H9 (cell line): ENCODE results near the gene LIM2. TPM values are rescaled to one million over a fixed set of nuclear protein-coding genes. Genes with fewer than 3 reads are reported as not detected.

Experiments used
- DNase-seq: peaks from one replicate; pipeline ENCODE4 v3.0.0-alpha.2; 2017
- H2AFZ ChIP-seq: one replicate; pipeline ENCODE4 v1.6.1; 2013; ENCODE audit warnings: mild to moderate bottlenecking, low read length, control low read depth, moderate library complexity
- H2AK5ac ChIP-seq: 2 replicates; pipeline ENCODE4 v1.6.1; 2013; ENCODE audit warnings: low read length, control low read depth, mixed read lengths; ENCODE audit not compliant: insufficient read length
- H2BK120ac ChIP-seq: one replicate; pipeline ENCODE4 v1.6.1; 2013; ENCODE audit warnings: low read depth, mild to moderate bottlenecking, low read length, control low read depth, inconsistent platforms; ENCODE audit not compliant: poor library complexity, severe bottlenecking
- H2BK12ac ChIP-seq: 2 replicates; pipeline ENCODE4 v1.6.1; 2013; ENCODE audit warnings: low read length, control low read depth, mixed read lengths, low read depth; ENCODE audit not compliant: insufficient read length
- H2BK15ac ChIP-seq: 2 replicates; pipeline ENCODE4 v1.6.1; 2013; ENCODE audit warnings: low read depth, low read length, control low read depth
- H2BK20ac ChIP-seq: one replicate; pipeline ENCODE4 v1.6.1; 2013; ENCODE audit warnings: low read depth, mild to moderate bottlenecking, low read length, control low read depth, inconsistent platforms; ENCODE audit not compliant: poor library complexity, severe bottlenecking
- H2BK5ac ChIP-seq: 2 replicates; pipeline ENCODE4 v1.6.1; 2013; ENCODE audit warnings: low read length, control low read depth, mixed read lengths; ENCODE audit not compliant: insufficient read length
- H3K14ac ChIP-seq: 2 replicates; pipeline ENCODE4 v1.6.1; 2013; ENCODE audit warnings: low read length, control low read depth; ENCODE audit not compliant: insufficient read depth
- H3K18ac ChIP-seq: 2 replicates; pipeline ENCODE4 v1.6.1; 2013; ENCODE audit warnings: low read depth, mild to moderate bottlenecking, mixed read lengths, low read length, control low read depth; ENCODE audit not compliant: insufficient read length
- H3K23ac ChIP-seq: 2 replicates; pipeline ENCODE4 v1.6.1; 2013; ENCODE audit warnings: low read length, control low read depth, mixed read lengths, low read depth; ENCODE audit not compliant: insufficient read length
- H3K23me2 ChIP-seq: 2 replicates; pipeline ENCODE4 v1.6.1; 2013; ENCODE audit warnings: low read depth, mild to moderate bottlenecking, mixed read lengths, low read length, control low read depth; ENCODE audit not compliant: insufficient read length, poor library complexity, severe bottlenecking
- H3K27ac ChIP-seq: 2 replicates; pipeline ENCODE4 v1.5.1; 2013; ENCODE audit warnings: low read length, control low read depth, mixed read lengths, low read depth; ENCODE audit not compliant: insufficient read length
- H3K27me3 ChIP-seq: 2 replicates; pipeline ENCODE4 v1.6.1; 2013; ENCODE audit warnings: low read length, control low read depth, inconsistent platforms; ENCODE audit not compliant: insufficient read depth
- H3K4ac ChIP-seq: 2 replicates; pipeline ENCODE4 v1.6.1; 2013; ENCODE audit warnings: low read depth, mild to moderate bottlenecking, control low read depth, inconsistent platforms, low read length, moderate library complexity
- H3K4me1 ChIP-seq: 2 replicates; pipeline ENCODE4 v1.6.1; 2013; ENCODE audit warnings: low read length, control low read depth, inconsistent platforms; ENCODE audit not compliant: insufficient read depth
- H3K4me2 ChIP-seq: 2 replicates; pipeline ENCODE4 v1.6.1; 2013; ENCODE audit warnings: low read length, control low read depth, mixed read lengths; ENCODE audit not compliant: insufficient read length, insufficient read depth
- H3K56ac ChIP-seq: 2 replicates; pipeline ENCODE4 v1.6.1; 2013; ENCODE audit warnings: low read depth, mild to moderate bottlenecking, mixed read lengths, low read length, control low read depth; ENCODE audit not compliant: insufficient read length
- H3K79me1 ChIP-seq: 2 replicates; pipeline ENCODE4 v1.6.1; 2013; ENCODE audit warnings: low read depth, mild to moderate bottlenecking, moderate library complexity, low read length, control low read depth, inconsistent platforms; ENCODE audit not compliant: insufficient read depth, poor library complexity, severe bottlenecking
- H3K79me2 ChIP-seq: 2 replicates; pipeline ENCODE4 v1.6.1; 2013; ENCODE audit warnings: low read length, control low read depth, inconsistent platforms; ENCODE audit not compliant: insufficient read depth
- H3K9ac ChIP-seq: 2 replicates; pipeline ENCODE4 v1.6.1; 2013; ENCODE audit warnings: low read length, control low read depth, mixed read lengths; ENCODE audit not compliant: insufficient read length; ENCODE audit errors: extremely low read depth
- H3K9me3 ChIP-seq: one replicate; pipeline ENCODE4 v1.6.1; 2013; ENCODE audit warnings: low read depth, low read length, inconsistent platforms; ENCODE audit not compliant: control insufficient read depth
- H3T11ph ChIP-seq: one replicate; pipeline ENCODE4 v1.6.1; 2013; ENCODE audit warnings: mild to moderate bottlenecking, low read length, control low read depth, inconsistent platforms
- H4K20me1 ChIP-seq: one replicate; pipeline ENCODE4 v1.6.1; 2013; ENCODE audit not compliant: control insufficient read depth, insufficient read length, insufficient read depth
- H4K5ac ChIP-seq: 2 replicates; pipeline ENCODE4 v1.6.1; 2013; ENCODE audit warnings: low read depth, mild to moderate bottlenecking, mixed read lengths, low read length, control low read depth; ENCODE audit not compliant: insufficient read length
- H4K8ac ChIP-seq: replicated peaks from 2 replicates; pipeline ENCODE4 v1.6.1; 2013; ENCODE audit warnings: low read length, control low read depth, mixed read lengths, low read depth; ENCODE audit not compliant: insufficient read length
- H4K91ac ChIP-seq: 2 replicates; pipeline ENCODE4 v1.6.1; 2013; ENCODE audit warnings: low read depth, mild to moderate bottlenecking, moderate library complexity, mixed read lengths, low read length, control low read depth; ENCODE audit not compliant: insufficient read length
- H3K27ac Mint-ChIP-seq, 3 experiments: 2 replicates in 2 of 3; 3 replicates in 1 of 3; pipeline ENCODE4 v1.8.0; 2020 to 2021; ENCODE audit warnings: mixed read lengths in 3 of 3, mild to moderate bottlenecking in 1 of 3, moderate library complexity in 1 of 3
- H3K27me3 Mint-ChIP-seq: 2 replicates; pipeline ENCODE4 v1.8.0; 2021; ENCODE audit warnings: low read depth, mild to moderate bottlenecking, moderate library complexity, mixed read lengths
- H3K36me3 Mint-ChIP-seq, 3 experiments: 2 replicates in 2 of 3; 3 replicates in 1 of 3; pipeline ENCODE4 v1.8.0; 2020 to 2021; ENCODE audit warnings: low read depth in 3 of 3, mixed read lengths in 3 of 3; ENCODE audit not compliant: insufficient read depth in 1 of 3
- H3K4me1 Mint-ChIP-seq, 2 experiments: 2 replicates each; pipeline ENCODE4 v1.8.0; 2020; ENCODE audit warnings: mixed read lengths in 2 of 2
- H3K4me3 Mint-ChIP-seq, 2 experiments: 2 replicates in 1 of 2; 3 replicates in 1 of 2; pipeline ENCODE4 v1.8.0; 2020 to 2021; ENCODE audit warnings: mild to moderate bottlenecking in 2 of 2, mixed read lengths in 2 of 2, moderate library complexity in 1 of 2
- H3K9me3 Mint-ChIP-seq, 2 experiments: 2 replicates in 1 of 2; 3 replicates in 1 of 2; pipeline ENCODE4 v1.8.0; 2020; ENCODE audit warnings: mild to moderate bottlenecking in 2 of 2, mixed read lengths in 2 of 2, moderate library complexity in 1 of 2
- WGBS: extraction: QIAGEN DNeasy Blood & Tissue Kit; methylation state at CpG from one replicate; pipeline ENCODE4 v1.1.7; 2013; ENCODE audit warnings: missing lambda C conversion rate, low lambda C conversion rate, mixed read lengths; ENCODE audit not compliant: insufficient read length; ENCODE audit errors: extremely low coverage; 5-methylcytosine and 5-hydroxymethylcytosine counted together
- total RNA-seq: library from RNA; stranded (reverse); gene quantifications from 2 replicates; pipeline ENCODE4 v1.2.1, GENCODE V29; 2021
- TF ChIP-seq, protein P1 (sequence below): fragments of 200-600 bp; sonication (generic); conservative IDR thresholded peaks from 3 replicates; pipeline ENCODE4 v1.8.0; 2021; ENCODE audit warnings: antibody characterized with exemption, mild to moderate bottlenecking

Gene LIM2
- total RNA-seq, 1 experiment from 2014 or later = not detected

DNA sequence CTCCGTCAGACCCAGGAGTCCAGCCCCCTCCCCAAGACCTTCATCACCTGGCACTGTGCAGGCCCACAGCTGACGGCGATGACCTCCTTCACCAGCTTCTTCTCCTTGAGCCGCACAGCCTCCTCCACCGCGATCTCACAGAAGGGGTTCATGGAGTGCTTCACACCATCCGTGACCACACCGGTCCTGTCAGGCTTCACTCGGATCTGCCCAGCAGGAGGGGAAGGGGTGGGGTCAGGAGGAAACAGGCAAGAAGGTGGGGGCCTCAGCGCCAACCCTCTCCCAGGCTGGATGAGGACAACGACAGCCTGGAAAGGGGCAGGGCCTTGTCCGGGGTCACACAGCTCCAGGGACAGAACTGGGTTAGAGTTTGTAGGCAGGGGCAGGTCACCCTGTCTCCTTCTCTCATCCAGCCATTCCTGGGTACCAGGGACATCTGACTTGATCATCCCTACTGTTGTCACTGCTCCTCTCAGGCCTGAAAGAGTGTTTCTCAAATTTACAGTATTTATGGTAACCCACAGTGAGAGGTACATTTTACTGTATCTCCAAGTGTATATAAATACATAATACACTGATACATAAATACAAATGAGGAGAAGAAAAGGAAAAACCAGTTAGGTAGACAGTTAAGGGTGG, 33.6 kb downstream of the LIM2 start:
- TF ChIP-seq, protein P1, sequence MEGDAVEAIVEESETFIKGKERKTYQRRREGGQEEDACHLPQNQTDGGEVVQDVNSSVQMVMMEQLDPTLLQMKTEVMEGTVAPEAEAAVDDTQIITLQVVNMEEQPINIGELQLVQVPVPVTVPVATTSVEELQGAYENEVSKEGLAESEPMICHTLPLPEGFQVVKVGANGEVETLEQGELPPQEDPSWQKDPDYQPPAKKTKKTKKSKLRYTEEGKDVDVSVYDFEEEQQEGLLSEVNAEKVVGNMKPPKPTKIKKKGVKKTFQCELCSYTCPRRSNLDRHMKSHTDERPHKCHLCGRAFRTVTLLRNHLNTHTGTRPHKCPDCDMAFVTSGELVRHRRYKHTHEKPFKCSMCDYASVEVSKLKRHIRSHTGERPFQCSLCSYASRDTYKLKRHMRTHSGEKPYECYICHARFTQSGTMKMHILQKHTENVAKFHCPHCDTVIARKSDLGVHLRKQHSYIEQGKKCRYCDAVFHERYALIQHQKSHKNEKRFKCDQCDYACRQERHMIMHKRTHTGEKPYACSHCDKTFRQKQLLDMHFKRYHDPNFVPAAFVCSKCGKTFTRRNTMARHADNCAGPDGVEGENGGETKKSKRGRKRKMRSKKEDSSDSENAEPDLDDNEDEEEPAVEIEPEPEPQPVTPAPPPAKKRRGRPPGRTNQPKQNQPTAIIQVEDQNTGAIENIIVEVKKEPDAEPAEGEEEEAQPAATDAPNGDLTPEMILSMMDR = no peak
- Histone ChIP-seq H3K9ac (no peak overlapping the region), H3K56ac (no peak overlapping the region), H3K4me1 (no peaks in the 10 kb centered on the region), H3K79me2 (no peaks in the 10 kb centered on the region), H3K9me3 (no peaks in the 10 kb centered on the region), H3K4ac (no peak overlapping the region), H2BK20ac (no peak overlapping the region), H3K18ac (no peak overlapping the region), H2BK120ac (no peak overlapping the region), H4K8ac (no peak overlapping the region), H3K14ac (no peak overlapping the region), H4K5ac (no peak overlapping the region), H2AFZ (no peak overlapping the region), H3T11ph (no peak overlapping the region), H2BK15ac (no peak overlapping the region), H3K23ac (no peak overlapping the region), H2AK5ac (no peak overlapping the region), H4K91ac (no peak overlapping the region), H3K27ac (no peak overlapping the region), H4K20me1 (no peaks in the 10 kb centered on the region), H3K79me1 (no peaks in the 10 kb centered on the region), H2BK5ac (no peak overlapping the region), H3K27me3 (no peaks in the 10 kb centered on the region), H3K4me2 (peak overlapping the region; percentile 20), H2BK12ac (no peak overlapping the region), H3K23me2 (no peaks in the 10 kb centered on the region)
- DNase-seq = peak; percentile 37
- WGBS = no CpG with 5 or more reads among the region's 12 CpGs
- Mint-ChIP-seq H3K4me1 (peaks cover 13 to 18% of the 10 kb centered on the region in 2 experiments), H3K27ac (peak overlapping the region in 1 of 3 experiments; percentile 91; a peak in 3 of 7 replicates), H3K36me3 (peaks cover 4 to 22% (median 7%) of the 10 kb centered on the region in 3 experiments; a peak in 6 of 7 replicates), H3K4me3 (0 out of 5 replicates have a peak overlapping the region, but pooled peaks of 1 of the 2 experiments have one; percentile 19), H3K9me3 (no peaks in the 10 kb centered on the region), H3K27me3 (no peaks in the 10 kb centered on the region)
